Fibroblast of lung (primary cell): Measurements from ENCODE around the gene RPS6KL1.

Source experiments
- CTCF ChIP-seq, 2 donors: IDR thresholded peaks in 1 of 2; conservative IDR thresholded peaks in 1 of 2; 1 replicate in 1 of 2; 2 replicates in 1 of 2; pipeline ENCODE4 v1.5.1; 2011 to 2012; ENCODE audit warnings: low read length in 2 of 2, control low read depth in 1 of 2, inconsistent platforms in 1 of 2, low read depth in 1 of 2, mild to moderate bottlenecking in 1 of 2
- EZH2 ChIP-seq: IDR thresholded peaks from 2 replicates; pipeline ENCODE4 v1.5.1; 2012; ENCODE audit warnings: low read length, control low read depth, mild to moderate bottlenecking; ENCODE audit errors: missing control alignments

GRCh38 chr14:74953686-74954085 is 30.6 kb upstream of the RPS6KL1 start:
- no peak for TF ChIP-seq CTCF (conservative IDR thresholded peaks at IDR 0.05 in 1 of 2, IDR thresholded peaks at IDR 0.05 in 1 of 2; ENCODE audit: low read depth in 1 of 2, low read length in 2 of 2)
- TF ChIP-seq EZH2 = no peak
